Iris pigment epithelial cell (primary cell): ENCODE measurements around the gene TCN1.
A peak's percentile ranks its signal among the peaks of the same experiment; 100 is the strongest.
"Not testable (repeated sequence)": the region's sequence is repeated elsewhere in the genome, so short reads cannot be mapped to it uniquely, and the experiment has no call there.

Experiments
- DNase-seq: peaks from one replicate; pipeline ENCODE4 v3.0.0-alpha.2; 2011; ENCODE audit warnings: low read depth

The TCN1 gene

GRCh38 chr11:59866397-59866796, at the start of gene TCN1:
Gene TCN1, minus strand, starts transcription at chr11:59866487. Its CDS starts 17 bp downstream, at chr11:59866470.
- DNase-seq = peak; percentile 10

- not testable (repeated sequence) for DNase-seq
These were observed 37.3 kb upstream of the TCN1 start for GRCh38 chr11:59903569-59903968.

- peak; percentile 63 for DNase-seq
These were observed 35.0 kb upstream of the TCN1 start for GRCh38 chr11:59901306-59901705.

GRCh38 chr11:59900366-59901126, 34.3 kb upstream of the TCN1 start:
- DNase-seq = no peak

GRCh38 chr11:59899532-59899931, 33.2 kb upstream of the TCN1 start:
- peak; percentile 14 for DNase-seq

GRCh38 chr11:59898650-59899049, 32.4 kb upstream of the TCN1 start:
- DNase-seq = no peak

GRCh38 chr11:59898046-59898445, 31.8 kb upstream of the TCN1 start:
- DNase-seq = no peak

GRCh38 chr11:59894616-59895015, 28.3 kb upstream of the TCN1 start:
- DNase-seq = no peak

- DNase-seq = no peak
These were observed 25.5 kb upstream of the TCN1 start for GRCh38 chr11:59891781-59892181.

GRCh38 chr11:59887156-59887555, 20.9 kb upstream of the TCN1 start:
- not testable (repeated sequence) for DNase-seq

- DNase-seq = no peak
These were observed 17.3 kb upstream of the TCN1 start for GRCh38 chr11:59883597-59883996.

- no peak for DNase-seq
These were observed 13.3 kb upstream of the TCN1 start for GRCh38 chr11:59879567-59879966.

GRCh38 chr11:59878575-59878974, 12.3 kb upstream of the TCN1 start, which contains the start of gene OOSP3:
Gene OOSP3, plus strand, starts transcription at chr11:59878782. Its CDS starts 27 bp downstream, at chr11:59878809.
- DNase-seq = no peak

- DNase-seq = no peak
These were observed 11.5 kb upstream of the TCN1 start for GRCh38 chr11:59877784-59878183.

- DNase-seq = no peak
These were observed 11.0 kb upstream of the TCN1 start for GRCh38 chr11:59877325-59877724.

GRCh38 chr11:59875856-59876519, 9.7 kb upstream of the TCN1 start:
- no peak for DNase-seq

GRCh38 chr11:59872076-59872475, 5.8 kb upstream of the TCN1 start:
- no peak for DNase-seq

- DNase-seq = no peak
These were observed 1.7 kb upstream of the TCN1 start for GRCh38 chr11:59867946-59868345.

GRCh38 chr11:59866836-59867235, 549 bp upstream of the TCN1 start:
- no peak for DNase-seq

- no peak for DNase-seq
These were observed 1.3 kb downstream of the TCN1 start for GRCh38 chr11:59865031-59865430.

- DNase-seq = no peak
These were observed 4.0 kb downstream of the TCN1 start for GRCh38 chr11:59862252-59862651.

GRCh38 chr11:59859673-59860072, 6.6 kb downstream of the TCN1 start:
- DNase-seq = no peak
